K562 (cell line): ENCODE results near the gene DAB1.

Source experiments
- ARID3A ChIP-seq: IDR thresholded peaks from 2 replicates; pipeline ENCODE4 v1.6.1; 2012; ENCODE audit warnings: low read depth, low read length, improper control_type of control experiment, borderline replicate concordance
- ATF3 ChIP-seq, 2 experiments: fragments of 450-650 bp in 1 of 2; sonication (generic) in 1 of 2; formaldehyde crosslinking in 1 of 2; IDR thresholded peaks in 1 of 2; conservative IDR thresholded peaks in 1 of 2; 2 replicates each; pipeline versions ENCODE4 v1.6.1 to v1.8.1; 2016 to 2023; ENCODE audit warnings: mild to moderate bottlenecking in 2 of 2, moderate library complexity in 2 of 2, inconsistent platforms in 1 of 2, missing genetic modification reagents in 1 of 2
- BHLHE40 ChIP-seq: IDR thresholded peaks from 2 replicates; pipeline ENCODE4 v1.6.1; 2011; ENCODE audit warnings: low read length, improper control_type of control experiment
- CTCF ChIP-seq, 3 experiments: IDR thresholded peaks in 2 of 3; conservative IDR thresholded peaks in 1 of 3; 2 replicates each; pipeline ENCODE4 v1.5.1; 2011 to 2012; ENCODE audit warnings: low read length in 3 of 3, mild to moderate bottlenecking in 3 of 3, control low read depth in 2 of 3, improper control_type of control experiment in 1 of 3, inconsistent platforms in 1 of 3, low read depth in 1 of 3, mixed read lengths in 1 of 3, moderate library complexity in 1 of 3; ENCODE audit not compliant: insufficient read depth in 2 of 3
- EP300 ChIP-seq: IDR thresholded peaks from 2 replicates; pipeline ENCODE4 v1.6.1; 2012; ENCODE audit warnings: low read length, improper control_type of control experiment
- RAD21 ChIP-seq, 2 experiments: fragments of 250-450 bp in 1 of 2; fragments of 450-650 bp in 1 of 2; sonication (Bioruptor Pico) in 1 of 2; formaldehyde crosslinking in 1 of 2; IDR thresholded peaks in 1 of 2; conservative IDR thresholded peaks in 1 of 2; 2 replicates each; pipeline versions ENCODE4 v1.4.0 to v1.8.0; 2020 to 2022; ENCODE audit warnings: mild to moderate bottlenecking in 2 of 2, moderate library complexity in 1 of 2
- REST ChIP-seq, 2 experiments: fragments of 450-650 bp; formaldehyde crosslinking in 1 of 2; IDR thresholded peaks; 2 replicates each; pipeline versions ENCODE4 v1.4.0 to v1.6.1; 2014 to 2020; ENCODE audit warnings: mild to moderate bottlenecking in 2 of 2, borderline replicate concordance in 1 of 2, low read depth in 1 of 2
- SIN3A ChIP-seq, 2 experiments: fragments of 150-350 bp in 1 of 2; IDR thresholded peaks; 2 replicates each; pipeline ENCODE4 v1.6.1; 2011 to 2016; ENCODE audit warnings: borderline replicate concordance in 2 of 2, low read depth in 2 of 2, low read length in 2 of 2, mild to moderate bottlenecking in 2 of 2, moderate library complexity in 2 of 2; ENCODE audit not compliant: control insufficient read depth in 1 of 2
- SPI1 ChIP-seq: IDR thresholded peaks from 2 replicates; pipeline ENCODE4 v1.6.1; 2011; ENCODE audit warnings: low read depth, low read length, control low read depth, borderline replicate concordance
- YY1 ChIP-seq, 3 experiments: IDR thresholded peaks; 2 replicates each; pipeline ENCODE4 v1.6.1; 2011; ENCODE audit warnings: low read length in 2 of 3, mild to moderate bottlenecking in 2 of 3, moderate library complexity in 2 of 3, borderline replicate concordance in 1 of 3, control low read depth in 1 of 3, low read depth in 1 of 3; ENCODE audit not compliant: insufficient read depth in 3 of 3, insufficient replicate concordance in 2 of 3, control insufficient read depth in 1 of 3, insufficient read length in 1 of 3; ENCODE audit errors: extremely low read depth in 1 of 3
- ZFP91 ChIP-seq: sonication (generic); formaldehyde crosslinking; IDR thresholded peaks from 2 replicates; pipeline ENCODE4 v1.8.0; 2022; ENCODE audit warnings: mild to moderate bottlenecking, missing genetic modification reagents

- no peak for TF ChIP-seq ATF3 (IDR thresholded peaks at IDR 0.05)
- TF ChIP-seq ATF3 (CRISPR knock-in tag; conservative IDR thresholded peaks at IDR 0.05) = no peak
- TF ChIP-seq BHLHE40 = no peak
- no peak for TF ChIP-seq REST (IDR thresholded peaks at IDR 0.05; ENCODE audit: borderline replicate concordance)
- no peak for TF ChIP-seq REST (CRISPR knock-in tag; IDR thresholded peaks at IDR 0.05; ENCODE audit: low read depth)
- no peak for TF ChIP-seq SPI1
- TF ChIP-seq SIN3A (IDR thresholded peaks at IDR 0.05; ENCODE audit: borderline replicate concordance in 2 of 2, control insufficient read depth in 1 of 2, low read depth in 2 of 2, low read length in 2 of 2) = no peak
- TF ChIP-seq CTCF (IDR thresholded peaks at IDR 0.05 in 2 of 3, conservative IDR thresholded peaks at IDR 0.05 in 1 of 3; ENCODE audit: insufficient read depth in 2 of 3, low read depth in 1 of 3, low read length in 3 of 3) = no peak
- no peak for TF ChIP-seq ZFP91
- TF ChIP-seq EP300 = no peak
- TF ChIP-seq ARID3A = no peak
- no peak for TF ChIP-seq YY1 (IDR thresholded peaks at IDR 0.05; ENCODE audit: borderline replicate concordance in 1 of 3, control insufficient read depth in 1 of 3, extremely low read depth in 1 of 3, insufficient read depth in 3 of 3, insufficient read length in 1 of 3, insufficient replicate concordance in 2 of 3, low read depth in 1 of 3, low read length in 2 of 3)
- no peak for TF ChIP-seq RAD21 (CRISPR knock-in tag; conservative IDR thresholded peaks at IDR 0.05 in 1 of 2, IDR thresholded peaks at IDR 0.05 in 1 of 2)
Observed at GRCh38 chr1:57091642-57092041, 332.2 kb downstream of the DAB1 start.
